Testis (tissue), 2 donors: ENCODE measurements around the gene MAGEA9B.
"Not testable (repeated sequence)": the region's sequence is repeated elsewhere in the genome, so short reads cannot be mapped to it uniquely, and the experiment has no call there.

Source experiments
- CTCF ChIP-seq, 3 experiments: fragments of 450-650 bp in 2 of 3; fragments of 200-600 bp in 1 of 3; sonication (generic) in 1 of 3; IDR thresholded peaks; one replicate each; pipeline ENCODE4 v1.5.1; 2016 to 2019; ENCODE audit warnings: antibody characterized with exemption in 3 of 3, mild to moderate bottlenecking in 2 of 3, moderate library complexity in 1 of 3
- POLR2A ChIP-seq: fragments of 450-650 bp; IDR thresholded peaks from one replicate; pipeline ENCODE4 v1.6.1; 2017; ENCODE audit warnings: antibody characterized with exemption, mild to moderate bottlenecking, moderate library complexity

GRCh38 chrX:149555251-149555650 lies 32.0 kb downstream of the MAGEA9B start:
- TF ChIP-seq CTCF (IDR thresholded peaks at IDR 0.05); POLR2A: not testable (repeated sequence)
